IMR-90 (cell line): ENCODE measurements around the gene ACTN2. TPM values are rescaled to one million over a fixed set of nuclear protein-coding genes. Genes with fewer than 3 reads are reported as not detected.
A peak's percentile ranks its signal among the peaks of the same experiment; 100 is the strongest.

ENCODE experiments used
- ATAC-seq: fragments of 200-7000 bp; cut with Tn5 transposase; 2 replicates; pipeline ENCODE4 v1.9.1; 2020; ENCODE audit warnings: low read depth, mild to moderate bottlenecking, moderate library complexity
- BruUV-seq: library from RNA; stranded (reverse); fragments of 400-500 nt; replicated peaks from 2 replicates; lab custom pipeline; 2021; lab: Mats Ljungman, UMichigan
- CTCF ChIA-PET: fragments of 300-600 bp; formaldehyde crosslinking; extraction: SDS; loops from one replicate; lab custom pipeline; 2021; ENCODE audit warnings: antibody characterized with exemption; lab: Yijun Ruan, JAX
- POLR2A ChIA-PET: fragments of 300-600 bp; sonication (Branson Sonifier 250); formaldehyde crosslinking; loops from one replicate; lab custom pipeline; 2022; ENCODE audit warnings: antibody characterized with exemption; ENCODE audit not compliant: unreplicated experiment; lab: Charles Lee
- DNase-seq: peaks from one replicate; pipeline ENCODE4 v3.0.0; 2013
- H2AFZ ChIP-seq: replicated peaks from 2 replicates; pipeline ENCODE3; 2013; ENCODE audit warnings: low read length, mild to moderate bottlenecking; ENCODE audit not compliant: poor library complexity
- H2AK5ac ChIP-seq: 2 replicates; pipeline ENCODE4 v1.6.1; 2013; ENCODE audit warnings: low read depth, low read length, inconsistent platforms
- H2AK9ac ChIP-seq: replicated peaks from 2 replicates; pipeline ENCODE3; 2013; ENCODE audit warnings: mild to moderate bottlenecking, low read depth, low read length, moderate library complexity; ENCODE audit not compliant: poor library complexity
- H2BK120ac ChIP-seq: 2 replicates; pipeline ENCODE4 v1.6.1; 2013; ENCODE audit warnings: low read depth, low read length, inconsistent platforms
- H2BK15ac ChIP-seq: 3 replicates; pipeline ENCODE4 v1.6.1; 2013; ENCODE audit warnings: low read depth, low read length, inconsistent platforms
- H2BK20ac ChIP-seq: 2 replicates; pipeline ENCODE4 v1.6.1; 2013; ENCODE audit warnings: low read depth, mild to moderate bottlenecking, inconsistent platforms, low read length, moderate library complexity
- H2BK5ac ChIP-seq: 2 replicates; pipeline ENCODE4 v1.6.1; 2013; ENCODE audit warnings: mild to moderate bottlenecking, low read depth, low read length, inconsistent platforms; ENCODE audit not compliant: poor library complexity, severe bottlenecking
- H3K14ac ChIP-seq: replicated peaks from 2 replicates; pipeline ENCODE4 v1.6.1; 2013; ENCODE audit warnings: low read depth, low read length, inconsistent platforms
- H3K18ac ChIP-seq: 2 replicates; pipeline ENCODE4 v1.6.1; 2013; ENCODE audit warnings: low read depth, low read length, control low read depth
- H3K23ac ChIP-seq: 2 replicates; pipeline ENCODE4 v1.6.1; 2013; ENCODE audit warnings: low read depth, low read length, inconsistent platforms
- H3K27ac ChIP-seq: 2 replicates; pipeline ENCODE4 v1.5.1; 2013; ENCODE audit warnings: mild to moderate bottlenecking, control low read depth, low read length; ENCODE audit not compliant: insufficient read depth
- H3K27me3 ChIP-seq: 2 replicates; pipeline ENCODE4 v1.6.1; 2013; ENCODE audit warnings: low read length; ENCODE audit not compliant: control insufficient read depth, insufficient read depth
- H3K36me3 ChIP-seq: 2 replicates; pipeline ENCODE4 v1.6.1; 2013; ENCODE audit warnings: low read length, mixed read lengths; ENCODE audit not compliant: control insufficient read depth, insufficient read depth
- H3K4ac ChIP-seq: 2 replicates; pipeline ENCODE4 v1.6.1; 2013; ENCODE audit warnings: low read depth, low read length, inconsistent platforms
- H3K4me1 ChIP-seq: 2 replicates; pipeline ENCODE4 v1.6.1; 2013; ENCODE audit warnings: low read length, mixed read lengths; ENCODE audit not compliant: control insufficient read depth, insufficient read depth
- H3K4me2 ChIP-seq: 2 replicates; pipeline ENCODE4 v1.6.1; 2013; ENCODE audit warnings: low read depth, mild to moderate bottlenecking, control low read depth, low read length, moderate library complexity
- H3K4me3 ChIP-seq: 2 replicates; pipeline ENCODE4 v1.5.1; 2013; ENCODE audit warnings: low read depth, mild to moderate bottlenecking, control low read depth, low read length, moderate library complexity; ENCODE audit not compliant: insufficient read depth
- H3K56ac ChIP-seq: 2 replicates; pipeline ENCODE4 v1.6.1; 2013; ENCODE audit warnings: low read length, inconsistent platforms; ENCODE audit not compliant: insufficient read depth; ENCODE audit errors: extremely low read depth
- H3K79me1 ChIP-seq, 2 experiments: 2 replicates each; pipeline ENCODE4 v1.6.1; 2013; ENCODE audit warnings: low read length in 2 of 2, inconsistent platforms in 1 of 2, low read depth in 1 of 2
- H3K9ac ChIP-seq: 2 replicates; pipeline ENCODE4 v1.6.1; 2013; ENCODE audit warnings: low read depth, low read length, control low read depth
- H3K9me1 ChIP-seq: 2 replicates; pipeline ENCODE4 v1.6.1; 2013; ENCODE audit warnings: low read length, inconsistent platforms; ENCODE audit not compliant: insufficient read depth
- H3K9me3 ChIP-seq: 2 replicates; pipeline ENCODE4 v1.6.1; 2013; ENCODE audit warnings: low read length; ENCODE audit not compliant: control insufficient read depth, insufficient read depth
- H4K20me1 ChIP-seq: 2 replicates; pipeline ENCODE4 v1.6.1; 2013; ENCODE audit warnings: low read length, inconsistent platforms; ENCODE audit not compliant: insufficient read depth
- H4K5ac ChIP-seq: 2 replicates; pipeline ENCODE4 v1.6.1; 2013; ENCODE audit warnings: mild to moderate bottlenecking, low read depth, low read length, control low read depth
- H4K8ac ChIP-seq, 2 experiments: 2 replicates each; pipeline ENCODE4 v1.6.1; 2013; ENCODE audit warnings: low read depth in 2 of 2, low read length in 2 of 2, control low read depth in 1 of 2, inconsistent platforms in 1 of 2
- H4K91ac ChIP-seq: 2 replicates; pipeline ENCODE4 v1.6.1; 2013; ENCODE audit warnings: low read depth, low read length, inconsistent platforms; ENCODE audit not compliant: insufficient read depth
- CEBPB ChIP-seq: IDR thresholded peaks from 2 replicates; pipeline ENCODE4 v1.6.1; 2012; ENCODE audit warnings: low read depth, low read length, improper control_type of control experiment
- CTCF ChIP-seq: conservative IDR thresholded peaks from 2 replicates; pipeline ENCODE4 v1.5.1; 2012; ENCODE audit warnings: mild to moderate bottlenecking, low read depth, low read length, improper control_type of control experiment
- MAFK ChIP-seq: IDR thresholded peaks from 2 replicates; pipeline ENCODE4 v1.6.1; 2012; ENCODE audit warnings: low read depth, low read length, improper control_type of control experiment
- RAD21 ChIP-seq: IDR thresholded peaks from 2 replicates; pipeline ENCODE4 v1.6.1; 2012; ENCODE audit warnings: low read length, improper control_type of control experiment
- RFX5 ChIP-seq: IDR thresholded peaks from 2 replicates; pipeline ENCODE4 v1.8.0; 2012; ENCODE audit warnings: low read depth, mild to moderate bottlenecking, low read length, moderate library complexity
- SMC3 ChIP-seq: fragments of 150-350 bp; IDR thresholded peaks from 2 replicates; pipeline ENCODE4 v1.6.1; 2016; ENCODE audit warnings: low read depth, mild to moderate bottlenecking, antibody characterized with exemption, low read length, moderate library complexity
- WGBS, 2 experiments: methylation state at CpG; one replicate each; pipeline versions ENCODE4 v1.1.5 to v1.1.7; 2013; ENCODE audit warnings: missing lambda C conversion rate in 2 of 2; ENCODE audit not compliant: insufficient read length in 1 of 2; ENCODE audit errors: extremely low coverage in 2 of 2; 5-methylcytosine and 5-hydroxymethylcytosine counted together
- dilution Hi-C: fragments of 300-500 bp; cut with HindIII; formaldehyde crosslinking; loops from one replicate; pipeline ENCODE4 v1.14.3; 2018; ENCODE audit warnings: low sequenced_read_pairs; ENCODE audit not compliant: unreplicated experiment
- in situ Hi-C: fragments of 300-500 bp; cut with MboI; formaldehyde crosslinking; loops from 3 replicates; pipeline ENCODE4 v1.14.3; 2019; ENCODE audit warnings: low sequenced_read_pairs, inconsistent platforms, mixed read lengths
- intact Hi-C: fragments of 100-400 bp; cut with micrococcal nuclease; formaldehyde crosslinking; loops from 2 replicates; pipeline ENCODE4 v1.10.0; 2022
- polyA plus RNA-seq, 3 experiments: library from polyadenylated mRNA; depleted of rRNA; stranded (reverse); fragments of >200 nt; gene quantifications; 2 replicates each; pipeline ENCODE4 v1.2.3, GENCODE V29; 2012; ENCODE audit warnings: low replicate concordance in 1 of 3
- total RNA-seq: library from RNA; depleted of rRNA; stranded (reverse); fragments of >200 nt; gene quantifications from 2 replicates; pipeline ENCODE4 v1.2.3, GENCODE V29; 2012

ACTN2 gene
- total and polyA plus RNA-seq, 2 of the 4 experiments (the other 2 are of a cell fraction): under 0.01 TPM; not detected in 1

GRCh38 chr1:236759252-236759859 lies 73.1 kb downstream of the ACTN2 start:
- ChIA-PET CTCF (interaction anchor here (0.6 to 2.2 kb wide), 14 partner anchors 8 to 552 kb away, joined by 3 to 13 read pairs (median 4); no protein-coding TSS in a partner anchor), POLR2A (interaction anchor here (1.2 kb wide), 1 partner anchor 36 kb away, joined by 3 read pairs; the partner anchor contains the start of gene MTR)
- no peak overlapping the region for H2BK15ac ChIP-seq
- H4K8ac ChIP-seq: no peak overlapping the region
- H3K56ac ChIP-seq: no peak overlapping the region
- TF ChIP-seq SMC3: peak; percentile 51
- TF ChIP-seq MAFK: no peak
- TF ChIP-seq CEBPB: no peak
- peak; percentile 60 for TF ChIP-seq CTCF
- TF ChIP-seq RAD21: peak; percentile 53
- TF ChIP-seq RFX5: no peak
- no peak overlapping the region for H2BK5ac ChIP-seq
- in situ Hi-C loops (loop anchor here (5.0 to 25.0 kb wide), 3 partner anchors 113 to 805 kb away; no protein-coding TSS in a partner anchor), dilution Hi-C loops (no loop called here), intact Hi-C loops (loop anchor here (1.0 to 10.0 kb wide), 3 partner anchors 110 to 627 kb away; no protein-coding TSS in a partner anchor)
- no peak overlapping the region for H2BK20ac ChIP-seq
- no peaks in the 10 kb centered on the region for H3K79me1 ChIP-seq
- H3K4me2 ChIP-seq: peak overlapping the region; percentile 84
- H3K14ac ChIP-seq: no peak overlapping the region
- H3K4ac ChIP-seq: no peak overlapping the region
- no peaks in the 10 kb centered on the region for H3K27me3 ChIP-seq
- peak overlapping the region; percentile 74 for H2AFZ ChIP-seq
- no peak overlapping the region for H3K18ac ChIP-seq
- no peaks in the 10 kb centered on the region for H3K36me3 ChIP-seq
- H3K9me1 ChIP-seq: no peaks in the 10 kb centered on the region
- BruUV-seq: no TSS peak
- ATAC-seq: peak; percentile 72
- no peaks in the 10 kb centered on the region for H3K9me3 ChIP-seq
- no peak overlapping the region for H3K27ac ChIP-seq
- H4K20me1 ChIP-seq: no peaks in the 10 kb centered on the region
- no peak overlapping the region for H4K91ac ChIP-seq
- peak overlapping the region; percentile 33; the same call in 1 of the 2 replicates for H3K9ac ChIP-seq
- no peaks in the 10 kb centered on the region for H3K4me1 ChIP-seq
- WGBS, 2 experiments: no CpG with 5 or more reads among the region's 3 CpGs
- no peak overlapping the region for H3K4me3 ChIP-seq
- no peak overlapping the region for H2BK120ac ChIP-seq
- DNase-seq: peak; percentile 42
- H2AK9ac ChIP-seq: no peak overlapping the region
- H2AK5ac ChIP-seq: no peak overlapping the region
- no peak overlapping the region for H4K5ac ChIP-seq
- no peak overlapping the region for H3K23ac ChIP-seq
